CD4-positive, alpha-beta T cell (primary cell): ENCODE data around the gene DNAH11. TPM values are rescaled to one million over a fixed set of nuclear protein-coding genes. Genes with fewer than 3 reads are reported as not detected.

ENCODE experiments used
- ATAC-seq: fragments of 200-7000 bp; cut with Tn5 transposase; one replicate; pipeline ENCODE4 v1.10.0; 2022; ENCODE audit warnings: mild to moderate bottlenecking; ENCODE audit not compliant: poor library complexity
- CTCF ChIA-PET: fragments of 350-600 bp; sonication (Branson Sonifier 250); formaldehyde crosslinking; loops from one replicate; lab custom pipeline; 2021; ENCODE audit warnings: antibody characterized with exemption, inconsistent platforms; lab: Charles Lee
- POLR2A ChIA-PET: fragments of 350-600 bp; sonication (Branson Sonifier 250); formaldehyde crosslinking; loops from one replicate; lab custom pipeline; 2021; ENCODE audit warnings: antibody characterized with exemption, inconsistent platforms; lab: Charles Lee
- DNase-seq, 14 experiments: peaks; one replicate each; pipeline ENCODE4 v3.0.0-alpha.2; 2013 to 2020; ENCODE audit warnings: mixed read lengths in 2 of 14
- H3K27ac ChIP-seq, 2 donors: one replicate each; pipeline versions ENCODE4 v1.5.1 to v1.7.0; 2013; ENCODE audit warnings: low read length in 2 of 2, low read depth in 1 of 2, mild to moderate bottlenecking in 1 of 2
- H3K27me3 ChIP-seq, 2 experiments: 1 replicate in 1 of 2; 2 replicates in 1 of 2; pipeline versions ENCODE4 v1.6.1 to v1.7.0; 2013; ENCODE audit warnings: low read length in 2 of 2, control low read depth in 1 of 2, mild to moderate bottlenecking in 1 of 2, moderate library complexity in 1 of 2; ENCODE audit not compliant: insufficient read depth in 2 of 2, control insufficient read depth in 1 of 2
- H3K36me3 ChIP-seq: one replicate; pipeline ENCODE4 v1.6.1; 2013; ENCODE audit warnings: low read length, control low read depth; ENCODE audit not compliant: insufficient read depth
- H3K4me1 ChIP-seq: one replicate; pipeline ENCODE4 v1.6.1; 2013; ENCODE audit warnings: low read length, control low read depth; ENCODE audit not compliant: insufficient read depth
- H3K4me3 ChIP-seq: one replicate; pipeline ENCODE4 v1.5.1; 2013; ENCODE audit warnings: mild to moderate bottlenecking, low read length, moderate library complexity
- H3K9me3 ChIP-seq, 2 experiments: 1 replicate in 1 of 2; 2 replicates in 1 of 2; pipeline versions ENCODE4 v1.6.1 to v1.7.0; 2013; ENCODE audit warnings: low read length in 2 of 2, mild to moderate bottlenecking in 2 of 2, control low read depth in 1 of 2, moderate library complexity in 1 of 2; ENCODE audit not compliant: control insufficient read depth in 1 of 2, insufficient read depth in 1 of 2
- H3K27ac Mint-ChIP-seq: one replicate; pipeline ENCODE4 v1.8.0; 2020; ENCODE audit warnings: mixed read lengths
- H3K27me3 Mint-ChIP-seq: one replicate; pipeline ENCODE4 v1.8.0; 2021; ENCODE audit warnings: mixed read lengths
- H3K36me3 Mint-ChIP-seq: one replicate; pipeline ENCODE4 v1.8.0; 2021; ENCODE audit warnings: low read depth, mixed read lengths
- H3K4me1 Mint-ChIP-seq: one replicate; pipeline ENCODE4 v1.8.0; 2021; ENCODE audit warnings: low read depth, mixed read lengths
- H3K4me3 Mint-ChIP-seq: one replicate; pipeline ENCODE4 v1.8.0; 2020; ENCODE audit warnings: mild to moderate bottlenecking, mixed read lengths
- H3K9me3 Mint-ChIP-seq: one replicate; pipeline ENCODE4 v1.8.0; 2020; ENCODE audit warnings: mixed read lengths
- CTCF ChIP-seq: fragments of 200-600 bp; IDR thresholded peaks from one replicate; pipeline ENCODE4 v1.8.0; 2022; ENCODE audit warnings: antibody characterized with exemption, mild to moderate bottlenecking
- intact Hi-C, 2 experiments: fragments of 100-400 bp; cut with DNase I in 1 of 2; cut with micrococcal nuclease in 1 of 2; formaldehyde crosslinking; loops; one replicate each; pipeline versions ENCODE4 v1.15.1 to v1.9.0; 2023 to 2025; cut with DNase I, micrococcal nuclease
- total RNA-seq, 174 experiments: library from RNA in 2 of 174; stranded (reverse) in 2 of 174; gene quantifications; one replicate each; pipeline ENCODE4 v1.2.3 and lab custom pipeline; 2021 to 2026

DNAH11 gene
- total RNA-seq, 2 experiments from 2014 or later = 0.11 TPM; not detected in 1

- H3K36me3 ChIP-seq = no peaks in the 10 kb centered on the region
- no peaks in the 10 kb centered on the region for H3K9me3 ChIP-seq
- no peaks in the 10 kb centered on the region for H3K27me3 ChIP-seq
- H3K4me1 ChIP-seq = no peaks in the 10 kb centered on the region
- ChIA-PET CTCF (no interaction called here), POLR2A (no interaction called here)
- no peaks in the 10 kb centered on the region for H3K9me3 Mint-ChIP-seq
- no peak overlapping the region for H3K4me3 Mint-ChIP-seq
- no peak for TF ChIP-seq CTCF
- DNase-seq (no peak), ATAC-seq (no peak)
- no peak overlapping the region for H3K4me3 ChIP-seq
- no peaks in the 10 kb centered on the region for H3K4me1 Mint-ChIP-seq
- peaks cover 15% of the 10 kb centered on the region for H3K27me3 Mint-ChIP-seq
- H3K27ac Mint-ChIP-seq = no peak overlapping the region
- H3K27ac ChIP-seq = no peak overlapping the region
- H3K36me3 Mint-ChIP-seq = no peaks in the 10 kb centered on the region
- intact Hi-C loops = no loop called here
Observed at GRCh38 chr7:21829731-21830130, 286.9 kb downstream of the DNAH11 start.

- no peak for TF ChIP-seq CTCF
- H3K4me1 ChIP-seq = no peaks in the 10 kb centered on the region
- Mint-ChIP-seq H3K4me3 (no peak overlapping the region), H3K9me3 (no peaks in the 10 kb centered on the region), H3K27me3 (no peaks in the 10 kb centered on the region), H3K36me3 (no peaks in the 10 kb centered on the region), H3K27ac (no peak overlapping the region), H3K4me1 (peaks cover 5% of the 10 kb centered on the region)
- ChIA-PET CTCF (no interaction called here), POLR2A (no interaction called here)
- no peak for ATAC-seq
- H3K27ac ChIP-seq = no peak overlapping the region
- H3K27me3 ChIP-seq = no peaks in the 10 kb centered on the region
- H3K36me3 ChIP-seq = no peaks in the 10 kb centered on the region
- DNase-seq = no peak
- intact Hi-C loops = no loop called here
- no peak overlapping the region for H3K4me3 ChIP-seq
- peaks cover 0 to 4% of the 10 kb centered on the region in 2 experiments for H3K9me3 ChIP-seq
Observed at GRCh38 chr7:21844742-21845141, 301.9 kb downstream of the DNAH11 start.

- ChIA-PET CTCF (no interaction called here), POLR2A (interaction anchor here (0.6 to 2.0 kb wide), 3 partner anchors 60 to 157 kb away, joined by 3 to 5 read pairs (median 4); no protein-coding TSS in a partner anchor)
- peak overlapping the region; percentile 82 for H3K27ac Mint-ChIP-seq
- no peak overlapping the region for H3K4me3 Mint-ChIP-seq
- peaks cover 11% of the 10 kb centered on the region for H3K4me1 ChIP-seq
- no peak for TF ChIP-seq CTCF
- intact Hi-C loops = loop anchor here (10.0 kb wide), 2 partner anchors 586 to 596 kb away; no protein-coding TSS in a partner anchor
- no peak for DNase-seq
- H3K36me3 Mint-ChIP-seq = no peaks in the 10 kb centered on the region
- ATAC-seq = no peak
- H3K4me1 Mint-ChIP-seq = peaks cover 43% of the 10 kb centered on the region
- H3K9me3 Mint-ChIP-seq = no peaks in the 10 kb centered on the region
- H3K36me3 ChIP-seq = no peaks in the 10 kb centered on the region
- peak overlapping the region in 1 of 2 donors; percentile 53 for H3K27ac ChIP-seq
- no peak overlapping the region for H3K4me3 ChIP-seq
- no peaks in the 10 kb centered on the region for H3K27me3 ChIP-seq
- no peaks in the 10 kb centered on the region for H3K27me3 Mint-ChIP-seq
- H3K9me3 ChIP-seq = peaks cover 0 to 4% of the 10 kb centered on the region in 2 experiments
Observed at GRCh38 chr7:21850531-21851285, 307.9 kb downstream of the DNAH11 start.
